ENCODE results near the gene NCAPD2. TPM values are rescaled to one million over a fixed set of nuclear protein-coding genes. Genes with fewer than 3 reads are reported as not detected.
A peak's percentile ranks its signal among the peaks of the same experiment; 100 is the strongest.

NCAPD2 gene
- total RNA-seq, 1 experiment from 2014 or later: 114 TPM

- Histone ChIP-seq H2BK20ac (ENCODE audit: low read depth, low read length, poor library complexity, severe bottlenecking) (no peak overlapping the region), H2BK12ac (ENCODE audit: insufficient read length, low read depth, low read length) (no peak overlapping the region), H3K4ac (ENCODE audit: low read depth, low read length) (no peak overlapping the region), H2BK120ac (ENCODE audit: low read depth, low read length, poor library complexity, severe bottlenecking) (no peak overlapping the region), H3K27ac (ENCODE audit: insufficient read length, low read depth, low read length) (no peak overlapping the region), H4K20me1 (ENCODE audit: control insufficient read depth, insufficient read depth, insufficient read length) (no peaks in the 10 kb centered on the region), H3K18ac (ENCODE audit: insufficient read length, low read depth, low read length) (no peak overlapping the region), H3K23me2 (ENCODE audit: insufficient read length, low read depth, low read length, poor library complexity, severe bottlenecking) (no peaks in the 10 kb centered on the region), H3K9me3 (ENCODE audit: control insufficient read depth, low read depth, low read length) (no peaks in the 10 kb centered on the region), H3K27me3 (ENCODE audit: insufficient read depth, low read length) (no peaks in the 10 kb centered on the region), H3T11ph (ENCODE audit: low read length) (no peak overlapping the region), H2BK15ac (ENCODE audit: low read depth, low read length) (no peak overlapping the region), H4K91ac (ENCODE audit: insufficient read length, low read depth, low read length) (no peak overlapping the region), H3K79me2 (ENCODE audit: insufficient read depth, low read length) (no peaks in the 10 kb centered on the region), H2AFZ (ENCODE audit: low read length) (no peak overlapping the region), H3K56ac (ENCODE audit: insufficient read length, low read depth, low read length) (no peak overlapping the region), H3K79me1 (ENCODE audit: insufficient read depth, low read depth, low read length, poor library complexity, severe bottlenecking) (no peaks in the 10 kb centered on the region), H4K5ac (ENCODE audit: insufficient read length, low read depth, low read length) (no peak overlapping the region), H3K23ac (ENCODE audit: insufficient read length, low read depth, low read length) (no peak overlapping the region), H2BK5ac (ENCODE audit: insufficient read length, low read length) (no peak overlapping the region), H4K8ac (replicated peaks; ENCODE audit: insufficient read length, low read depth, low read length) (no peak overlapping the region), H3K4me1 (ENCODE audit: insufficient read depth, low read length) (no peaks in the 10 kb centered on the region), H2AK5ac (ENCODE audit: insufficient read length, low read length) (no peak overlapping the region), H3K4me2 (ENCODE audit: insufficient read depth, insufficient read length, low read length) (no peak overlapping the region), H3K9ac (ENCODE audit: extremely low read depth, insufficient read length, low read length) (no peak overlapping the region), H3K14ac (ENCODE audit: insufficient read depth, low read length) (no peak overlapping the region)
- Mint-ChIP-seq H3K27ac (peak overlapping the region in 1 of 3 experiments; percentile 64; a peak in 1 of 7 replicates), H3K4me1 (peaks cover 0 to 6% of the 10 kb centered on the region in 2 experiments; a peak in 3 of 4 replicates), H3K4me3 (no peak overlapping the region), H3K9me3 (no peaks in the 10 kb centered on the region), H3K27me3 (ENCODE audit: low read depth) (no peaks in the 10 kb centered on the region), H3K36me3 (ENCODE audit: insufficient read depth in 1 of 3, low read depth in 3 of 3) (peaks cover 15 to 50% (median 43%) of the 10 kb centered on the region in 3 experiments; a peak in 6 of 7 replicates)
- TF ChIP-seq CTCF (conservative IDR thresholded peaks at IDR 0.05): no peak
- no peak for DNase-seq
- WGBS (ENCODE audit: extremely low coverage, insufficient read length, low lambda C conversion rate): no CpG with 5 or more reads among the region's 2 CpGs
These were observed 34.9 kb upstream of the NCAPD2 start for GRCh38 chr12:6459004-6459337.

Data from H9 (cell line).